Memory B cell (primary cell): ENCODE measurements around the gene C1QL4.
"Not testable (repeated sequence)": the region's sequence is repeated elsewhere in the genome, so short reads cannot be mapped to it uniquely, and the experiment has no call there.

Source experiments
- ATAC-seq: fragments of 150-1000 bp; cut with Tn5 transposase; 2 replicates; pipeline ENCODE4 v1.10.0; 2021; ENCODE audit warnings: low read depth, mild to moderate bottlenecking, moderate library complexity
- DNase-seq, 2 donors: peaks; one replicate each; pipeline ENCODE4 v3.0.0; 2022; ENCODE audit warnings: low spot score in 2 of 2
- H3K27ac Mint-ChIP-seq: one replicate; pipeline ENCODE4 v1.8.0; 2022; ENCODE audit warnings: mild to moderate bottlenecking, moderate library complexity, mixed read lengths
- H3K27me3 Mint-ChIP-seq: one replicate; pipeline ENCODE4 v1.8.0; 2022; ENCODE audit warnings: mixed read lengths
- H3K36me3 Mint-ChIP-seq: one replicate; pipeline ENCODE4 v1.8.0; 2022; ENCODE audit warnings: mild to moderate bottlenecking, mixed read lengths
- H3K4me1 Mint-ChIP-seq: one replicate; pipeline ENCODE4 v1.8.0; 2022; ENCODE audit warnings: mixed read lengths
- H3K4me3 Mint-ChIP-seq: one replicate; pipeline ENCODE4 v1.8.0; 2022; ENCODE audit warnings: mild to moderate bottlenecking, moderate library complexity, mixed read lengths
- H3K9me3 Mint-ChIP-seq: one replicate; pipeline ENCODE4 v1.8.0; 2022; ENCODE audit warnings: mixed read lengths

Gene C1QL4

GRCh38 chr12:49294086-49294803 lies 42.7 kb downstream of the C1QL4 start:
- Mint-ChIP-seq H3K27ac (no peak overlapping the region), H3K4me3 (no peak overlapping the region), H3K27me3 (peaks cover 19% of the 10 kb centered on the region), H3K9me3 (no peaks in the 10 kb centered on the region), H3K4me1 (peaks cover 15% of the 10 kb centered on the region), H3K36me3 (no peaks in the 10 kb centered on the region)
- no peak for ATAC-seq
- no peak for DNase-seq

- Mint-ChIP-seq H3K27me3 (peaks cover 22% of the 10 kb centered on the region), H3K36me3 (no peaks in the 10 kb centered on the region), H3K4me1 (peaks cover 17% of the 10 kb centered on the region), H3K9me3 (no peaks in the 10 kb centered on the region), H3K4me3 (no peak overlapping the region), H3K27ac (no peak overlapping the region)
- ATAC-seq (no peak), DNase-seq (no peak)
Measured at GRCh38 chr12:49293056-49293956, 43.7 kb downstream of the C1QL4 start.

GRCh38 chr12:49292729-49293055 lies 44.3 kb downstream of the C1QL4 start:
- DNase-seq, result no peak
- peaks cover 21% of the 10 kb centered on the region for H3K27me3 Mint-ChIP-seq
- ATAC-seq, result no peak
- H3K4me1 Mint-ChIP-seq, result peaks cover 16% of the 10 kb centered on the region
- no peak overlapping the region for H3K4me3 Mint-ChIP-seq
- no peak overlapping the region for H3K27ac Mint-ChIP-seq
- no peaks in the 10 kb centered on the region for H3K9me3 Mint-ChIP-seq
- no peaks in the 10 kb centered on the region for H3K36me3 Mint-ChIP-seq

- Mint-ChIP-seq H3K27ac (no peak overlapping the region), H3K4me3 (no peak overlapping the region), H3K9me3 (no peaks in the 10 kb centered on the region), H3K4me1 (peaks cover 6% of the 10 kb centered on the region), H3K27me3 (peaks cover 24% of the 10 kb centered on the region), H3K36me3 (no peaks in the 10 kb centered on the region)
- no peak for ATAC-seq
- DNase-seq, result no peak
Measured at GRCh38 chr12:49288922-49289555, 47.9 kb downstream of the C1QL4 start.

GRCh38 chr12:49288412-49288853 lies 48.6 kb downstream of the C1QL4 start:
- H3K27me3 Mint-ChIP-seq, result peaks cover 25% of the 10 kb centered on the region
- peaks cover 6% of the 10 kb centered on the region for H3K4me1 Mint-ChIP-seq
- no peaks in the 10 kb centered on the region for H3K9me3 Mint-ChIP-seq
- no peak overlapping the region for H3K4me3 Mint-ChIP-seq
- no peaks in the 10 kb centered on the region for H3K36me3 Mint-ChIP-seq
- DNase-seq (peak; percentile 73 to 79), ATAC-seq (peak; percentile 81)
- no peak overlapping the region for H3K27ac Mint-ChIP-seq

GRCh38 chr12:49287876-49288275 lies 49.1 kb downstream of the C1QL4 start:
- H3K9me3 Mint-ChIP-seq, result no peaks in the 10 kb centered on the region
- H3K27ac Mint-ChIP-seq, result no peak overlapping the region
- H3K27me3 Mint-ChIP-seq, result peaks cover 25% of the 10 kb centered on the region
- DNase-seq (no peak), ATAC-seq (no peak)
- H3K36me3 Mint-ChIP-seq, result no peaks in the 10 kb centered on the region
- H3K4me1 Mint-ChIP-seq, result peaks cover 6% of the 10 kb centered on the region
- no peak overlapping the region for H3K4me3 Mint-ChIP-seq

- no peak overlapping the region for H3K27ac Mint-ChIP-seq
- no peak for DNase-seq
- H3K4me3 Mint-ChIP-seq, result no peak overlapping the region
- no peaks in the 10 kb centered on the region for H3K9me3 Mint-ChIP-seq
- H3K4me1 Mint-ChIP-seq, result peaks cover 4% of the 10 kb centered on the region
- no peaks in the 10 kb centered on the region for H3K36me3 Mint-ChIP-seq
- no peak for ATAC-seq
- H3K27me3 Mint-ChIP-seq, result peaks cover 31% of the 10 kb centered on the region
Measured at GRCh38 chr12:49284672-49285071, 52.3 kb downstream of the C1QL4 start.

- Mint-ChIP-seq H3K36me3 (no peaks in the 10 kb centered on the region), H3K4me1 (peaks cover 4% of the 10 kb centered on the region), H3K27ac (no peak overlapping the region), H3K9me3 (no peaks in the 10 kb centered on the region), H3K4me3 (no peak overlapping the region), H3K27me3 (peaks cover 28% of the 10 kb centered on the region)
- DNase-seq (no peak), ATAC-seq (no peak)
Measured at GRCh38 chr12:49283541-49284429, 53.2 kb downstream of the C1QL4 start.

- H3K9me3 Mint-ChIP-seq, ATAC-seq, H3K4me3 Mint-ChIP-seq, DNase-seq, H3K36me3 Mint-ChIP-seq, H3K27ac Mint-ChIP-seq, H3K4me1 Mint-ChIP-seq: not testable (repeated sequence)
- H3K27me3 Mint-ChIP-seq, result peaks cover 20% of the 10 kb centered on the region
Measured at GRCh38 chr12:49282740-49283375, 54.1 kb downstream of the C1QL4 start.
